Measurements from ENCODE around the gene PITPNC1. TPM values are rescaled to one million over a fixed set of nuclear protein-coding genes. Genes with fewer than 3 reads are reported as not detected.

PITPNC1 gene
- total RNA-seq, 1 experiment from 2014 or later = 37.5 TPM

DNA sequence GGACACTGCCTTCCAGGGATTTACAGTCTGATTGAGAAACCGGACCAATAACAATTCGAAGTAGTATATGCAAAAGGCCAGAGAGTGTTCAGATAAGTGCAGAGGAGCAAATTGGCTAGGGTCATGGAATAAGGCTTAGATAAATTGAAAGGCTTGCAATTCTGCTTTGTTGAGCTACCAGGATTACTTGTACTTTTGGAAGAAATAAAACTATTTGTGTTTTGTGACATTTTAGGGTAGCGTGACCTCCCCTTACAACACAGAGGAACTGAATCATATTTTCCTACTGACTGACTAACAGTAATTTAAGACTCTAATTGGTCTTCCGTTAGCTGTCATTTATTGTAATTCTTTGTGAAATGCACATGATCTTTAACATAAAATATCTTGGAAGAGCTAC, 104.7 kb downstream of the PITPNC1 start:
- Histone ChIP-seq H4K91ac (ENCODE audit: insufficient read length, low read depth, low read length) (no peak overlapping the region), H3K56ac (ENCODE audit: insufficient read length, low read depth, low read length) (no peak overlapping the region), H3K79me2 (ENCODE audit: insufficient read depth, low read length) (peaks cover 7% of the 10 kb centered on the region; the same call in 1 of the 2 replicates), H2BK120ac (ENCODE audit: low read depth, low read length, poor library complexity, severe bottlenecking) (no peak overlapping the region), H3T11ph (ENCODE audit: low read length) (no peak overlapping the region), H3K79me1 (ENCODE audit: insufficient read depth, low read depth, low read length, poor library complexity, severe bottlenecking) (peaks cover 3% of the 10 kb centered on the region), H2AK5ac (ENCODE audit: insufficient read length, low read length) (no peak overlapping the region), H3K14ac (ENCODE audit: insufficient read depth, low read length) (no peak overlapping the region), H2BK20ac (ENCODE audit: low read depth, low read length, poor library complexity, severe bottlenecking) (no peak overlapping the region), H3K27ac (ENCODE audit: insufficient read length, low read depth, low read length) (no peak overlapping the region), H3K9ac (ENCODE audit: extremely low read depth, insufficient read length, low read length) (no peak overlapping the region), H3K18ac (ENCODE audit: insufficient read length, low read depth, low read length) (no peak overlapping the region), H2BK12ac (ENCODE audit: insufficient read length, low read depth, low read length) (no peak overlapping the region), H2BK15ac (ENCODE audit: low read depth, low read length) (no peak overlapping the region), H3K23ac (ENCODE audit: insufficient read length, low read depth, low read length) (no peak overlapping the region), H3K4ac (ENCODE audit: low read depth, low read length) (no peak overlapping the region), H3K4me2 (ENCODE audit: insufficient read depth, insufficient read length, low read length) (no peak overlapping the region), H3K9me3 (ENCODE audit: control insufficient read depth, low read depth, low read length) (no peaks in the 10 kb centered on the region), H2BK5ac (ENCODE audit: insufficient read length, low read length) (no peak overlapping the region), H3K27me3 (ENCODE audit: insufficient read depth, low read length) (no peaks in the 10 kb centered on the region), H4K8ac (replicated peaks; ENCODE audit: insufficient read length, low read depth, low read length) (no peak overlapping the region), H4K5ac (ENCODE audit: insufficient read length, low read depth, low read length) (no peak overlapping the region), H4K20me1 (ENCODE audit: control insufficient read depth, insufficient read depth, insufficient read length) (no peaks in the 10 kb centered on the region), H3K4me1 (ENCODE audit: insufficient read depth, low read length) (peaks cover 5% of the 10 kb centered on the region; the same call in 1 of the 2 replicates), H3K23me2 (ENCODE audit: insufficient read length, low read depth, low read length, poor library complexity, severe bottlenecking) (no peaks in the 10 kb centered on the region), H2AFZ (ENCODE audit: low read length) (no peak overlapping the region)
- no CpG with 5 or more reads among the region's 4 CpGs for WGBS (ENCODE audit: extremely low coverage, insufficient read length, low lambda C conversion rate)
- DNase-seq = no peak
- no peaks in the 10 kb centered on the region for H3K36me3 Mint-ChIP-seq (ENCODE audit: insufficient read depth in 1 of 3, low read depth in 3 of 3)
- H3K27ac Mint-ChIP-seq = no peak overlapping the region; a peak in 1 of 7 replicates
- no peaks in the 10 kb centered on the region for H3K9me3 Mint-ChIP-seq
- H3K4me1 Mint-ChIP-seq = peaks cover 16 to 31% of the 10 kb centered on the region in 2 experiments
- no peak overlapping the region for H3K4me3 Mint-ChIP-seq
- H3K27me3 Mint-ChIP-seq (ENCODE audit: low read depth) = no peaks in the 10 kb centered on the region; the same call in 1 of the 2 replicates
- TF ChIP-seq CTCF (conservative IDR thresholded peaks at IDR 0.05) = no peak

Data from H9 (cell line).